A673 (cell line): ENCODE measurements around the gene LDLRAP1. TPM values are rescaled to one million over a fixed set of nuclear protein-coding genes. Genes with fewer than 3 reads are reported as not detected.

ENCODE experiments used
- BruUV-seq: library from RNA; stranded (reverse); fragments of 400-500 nt; replicated peaks from 2 replicates; lab custom pipeline; 2021; lab: Mats Ljungman, UMichigan
- CTCF ChIA-PET: fragments of 300-600 bp; sonication (Branson Sonifier 250); formaldehyde crosslinking; loops from one replicate; lab custom pipeline; 2022; ENCODE audit warnings: antibody characterized with exemption; lab: Charles Lee
- POLR2A ChIA-PET: fragments of 300-600 bp; sonication (Branson Sonifier 250); formaldehyde crosslinking; loops from one replicate; lab custom pipeline; 2022; ENCODE audit warnings: antibody characterized with exemption; ENCODE audit not compliant: low non-redundant PET; lab: Charles Lee
- DNase-seq: peaks from one replicate; pipeline ENCODE4 v3.0.0-alpha.2; 2015; ENCODE audit warnings: low spot score
- H3K27ac ChIP-seq: fragments of 200-600 bp; sonication (generic); 2 replicates; pipeline ENCODE4 v1.5.1; 2016; ENCODE audit warnings: mixed run types, low read depth, mild to moderate bottlenecking, mixed read lengths, antibody characterized with exemption, low read length; ENCODE audit not compliant: poor library complexity, severe bottlenecking
- H3K27me3 ChIP-seq: fragments of 200-600 bp; sonication (generic); replicated peaks from 2 replicates; pipeline ENCODE4 v1.6.1; 2017; ENCODE audit warnings: mixed run types, low read depth, mild to moderate bottlenecking, mixed read lengths, antibody characterized with exemption, low read length; ENCODE audit not compliant: insufficient read depth, poor library complexity
- H3K36me3 ChIP-seq: fragments of 200-600 bp; sonication (generic); 2 replicates; pipeline ENCODE4 v1.6.1; 2016; ENCODE audit warnings: mixed run types, mild to moderate bottlenecking, mixed read lengths, antibody characterized with exemption, low read length; ENCODE audit not compliant: insufficient read depth, poor library complexity, severe bottlenecking
- H3K4me1 ChIP-seq: fragments of 200-600 bp; sonication (generic); 2 replicates; pipeline ENCODE4 v1.6.1; 2017; ENCODE audit warnings: mixed run types, mild to moderate bottlenecking, mixed read lengths, antibody characterized with exemption, low read length; ENCODE audit not compliant: insufficient read depth, poor library complexity, severe bottlenecking
- H3K4me3 ChIP-seq: fragments of 200-600 bp; sonication (generic); 2 replicates; pipeline ENCODE4 v1.5.1; 2016; ENCODE audit warnings: low read depth, mixed run types, mild to moderate bottlenecking, mixed read lengths, low read length; ENCODE audit not compliant: poor library complexity, severe bottlenecking
- H3K9me3 ChIP-seq: fragments of 200-600 bp; sonication (generic); 2 replicates; pipeline ENCODE4 v1.6.1; 2016; ENCODE audit warnings: mixed run types, low read depth, mild to moderate bottlenecking, mixed read lengths, antibody characterized with exemption, low read length; ENCODE audit not compliant: poor library complexity, severe bottlenecking
- EZH2 ChIP-seq: fragments of 200-600 bp; sonication (generic); IDR thresholded peaks from 2 replicates; pipeline ENCODE4 v1.6.1; 2017; ENCODE audit warnings: borderline replicate concordance, low read depth, mild to moderate bottlenecking, mixed read lengths, antibody characterized with exemption, low read length; ENCODE audit not compliant: poor library complexity, severe bottlenecking
- intact Hi-C: fragments of 100-400 bp; cut with micrococcal nuclease; formaldehyde crosslinking; loops from one replicate; pipeline ENCODE4 v1.10.0; 2022; ENCODE audit not compliant: unreplicated experiment
- total RNA-seq: library from RNA; stranded (reverse); gene quantifications from 2 replicates; pipeline ENCODE4 v1.2.3, GENCODE V29; 2021
- TF ChIP-seq, protein P1 (sequence below): fragments of 300-800, 200-600 bp; sonication (generic); conservative IDR thresholded peaks from 2 replicates; pipeline ENCODE4 v1.5.1; 2017; ENCODE audit warnings: low read depth, mild to moderate bottlenecking, antibody characterized with exemption, low read length, moderate library complexity, mixed read lengths

The LDLRAP1 gene
- total RNA-seq, 1 experiment from 2014 or later: 5.5 TPM

DNA sequence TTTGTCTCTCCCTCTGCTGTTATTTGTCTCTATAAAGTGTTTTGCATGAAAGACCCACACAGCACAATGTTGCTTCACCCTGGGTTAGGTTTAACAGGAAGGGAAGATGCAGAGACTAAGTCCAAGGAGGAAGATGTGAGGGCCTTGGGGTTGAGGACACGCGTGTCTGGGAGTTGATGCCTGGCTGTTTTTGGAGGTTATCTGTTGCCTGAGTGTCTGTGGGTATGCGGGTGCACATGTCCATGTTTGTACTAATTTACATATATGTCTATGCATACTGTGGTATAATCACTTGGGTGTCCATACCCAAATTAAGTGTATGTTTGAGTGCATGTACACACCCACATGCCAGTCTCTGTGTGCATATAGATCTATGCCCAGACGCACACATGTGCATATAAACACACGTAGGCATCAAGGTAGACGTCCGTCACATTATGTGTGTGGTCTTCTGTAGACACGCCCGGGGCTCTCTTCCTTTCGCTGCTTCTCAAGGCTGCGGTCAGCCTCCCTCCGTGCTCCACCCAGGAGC, 72.2 kb downstream of the LDLRAP1 start:
- no peak overlapping the region for H3K4me3 ChIP-seq
- BruUV-seq: no TSS peak
- H3K27ac ChIP-seq: no peak overlapping the region
- ChIA-PET POLR2A (no interaction called here), CTCF (no interaction called here)
- intact Hi-C loops: loop anchor here (5.0 kb wide), 1 partner anchor 197 kb away; no protein-coding TSS in a partner anchor
- no peak for TF ChIP-seq EZH2
- TF ChIP-seq, protein P1, sequence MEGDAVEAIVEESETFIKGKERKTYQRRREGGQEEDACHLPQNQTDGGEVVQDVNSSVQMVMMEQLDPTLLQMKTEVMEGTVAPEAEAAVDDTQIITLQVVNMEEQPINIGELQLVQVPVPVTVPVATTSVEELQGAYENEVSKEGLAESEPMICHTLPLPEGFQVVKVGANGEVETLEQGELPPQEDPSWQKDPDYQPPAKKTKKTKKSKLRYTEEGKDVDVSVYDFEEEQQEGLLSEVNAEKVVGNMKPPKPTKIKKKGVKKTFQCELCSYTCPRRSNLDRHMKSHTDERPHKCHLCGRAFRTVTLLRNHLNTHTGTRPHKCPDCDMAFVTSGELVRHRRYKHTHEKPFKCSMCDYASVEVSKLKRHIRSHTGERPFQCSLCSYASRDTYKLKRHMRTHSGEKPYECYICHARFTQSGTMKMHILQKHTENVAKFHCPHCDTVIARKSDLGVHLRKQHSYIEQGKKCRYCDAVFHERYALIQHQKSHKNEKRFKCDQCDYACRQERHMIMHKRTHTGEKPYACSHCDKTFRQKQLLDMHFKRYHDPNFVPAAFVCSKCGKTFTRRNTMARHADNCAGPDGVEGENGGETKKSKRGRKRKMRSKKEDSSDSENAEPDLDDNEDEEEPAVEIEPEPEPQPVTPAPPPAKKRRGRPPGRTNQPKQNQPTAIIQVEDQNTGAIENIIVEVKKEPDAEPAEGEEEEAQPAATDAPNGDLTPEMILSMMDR: no peak
- H3K4me1 ChIP-seq: peaks cover 12% of the 10 kb centered on the region
- no peaks in the 10 kb centered on the region for H3K9me3 ChIP-seq
- peaks cover 57% of the 10 kb centered on the region for H3K27me3 ChIP-seq
- no peak for DNase-seq
- H3K36me3 ChIP-seq: no peaks in the 10 kb centered on the region

DNA sequence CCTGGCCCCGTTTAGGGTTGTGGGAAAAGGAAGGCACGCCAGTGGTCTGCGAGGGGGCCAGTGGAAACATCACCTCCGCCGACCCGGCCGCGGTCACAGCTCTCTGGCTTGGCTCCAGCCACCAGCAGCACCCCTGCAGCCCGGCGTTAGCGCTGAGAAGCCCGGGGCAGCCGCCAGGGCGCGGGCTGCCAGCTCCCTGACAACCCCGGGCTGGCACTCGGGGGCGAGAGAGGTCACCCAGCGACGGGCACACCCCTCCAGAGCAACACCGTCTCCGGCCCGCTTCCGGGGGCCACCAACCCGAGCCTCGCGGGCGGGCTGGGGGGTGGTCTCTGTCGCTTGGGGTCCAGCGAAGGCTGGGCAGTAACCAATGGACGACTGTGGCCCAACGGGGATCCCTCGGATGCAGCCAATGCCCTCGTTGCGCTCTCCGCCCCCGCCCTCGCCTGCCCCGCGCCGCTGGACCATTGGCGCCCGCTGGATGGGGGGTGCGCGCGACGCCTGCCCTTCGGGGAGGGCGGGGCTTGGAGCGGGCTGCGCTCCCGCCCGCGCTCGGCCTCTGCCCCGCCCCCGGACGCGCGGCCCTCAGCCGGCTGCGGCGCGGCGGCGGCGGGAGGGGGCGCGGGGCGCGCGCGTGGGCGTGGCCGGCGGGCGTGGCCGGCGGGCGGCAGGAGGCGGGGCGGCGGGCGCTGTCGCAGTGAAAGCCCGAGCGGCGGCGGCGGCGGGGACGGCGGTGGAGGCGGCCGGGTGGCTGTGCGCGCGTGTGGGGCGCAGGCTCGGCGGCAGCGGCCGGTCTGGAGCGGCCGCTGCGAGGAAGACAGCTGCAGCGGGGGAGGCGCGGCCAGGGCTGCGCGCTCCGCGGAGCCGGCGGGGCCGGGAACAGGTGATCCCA, 72.9 kb downstream of the LDLRAP1 start, which contains the start of gene MAN1C1:
MAN1C1 (plus strand) TSS at position 697 of the 892 bp plus-strand sequence. CDS start 1,007 bp downstream, outside the sequence.
- intact Hi-C loops: loop anchor here (5.0 kb wide), 1 partner anchor 196 kb away; no protein-coding TSS in a partner anchor
- Histone ChIP-seq H3K27me3 (peaks cover 58% of the 10 kb centered on the region), H3K36me3 (no peaks in the 10 kb centered on the region), H3K4me3 (peak within 1 kb of the TSS; percentile 57), H3K27ac (no peak within 1 kb of the TSS), H3K9me3 (no peaks in the 10 kb centered on the region), H3K4me1 (peaks cover 12% of the 10 kb centered on the region)
- no TSS peak for BruUV-seq
- TF ChIP-seq, protein P1: no peak
- no peak for TF ChIP-seq EZH2
- ChIA-PET POLR2A (no interaction called here), CTCF (no interaction called here)
- DNase-seq: peak; percentile 79

DNA sequence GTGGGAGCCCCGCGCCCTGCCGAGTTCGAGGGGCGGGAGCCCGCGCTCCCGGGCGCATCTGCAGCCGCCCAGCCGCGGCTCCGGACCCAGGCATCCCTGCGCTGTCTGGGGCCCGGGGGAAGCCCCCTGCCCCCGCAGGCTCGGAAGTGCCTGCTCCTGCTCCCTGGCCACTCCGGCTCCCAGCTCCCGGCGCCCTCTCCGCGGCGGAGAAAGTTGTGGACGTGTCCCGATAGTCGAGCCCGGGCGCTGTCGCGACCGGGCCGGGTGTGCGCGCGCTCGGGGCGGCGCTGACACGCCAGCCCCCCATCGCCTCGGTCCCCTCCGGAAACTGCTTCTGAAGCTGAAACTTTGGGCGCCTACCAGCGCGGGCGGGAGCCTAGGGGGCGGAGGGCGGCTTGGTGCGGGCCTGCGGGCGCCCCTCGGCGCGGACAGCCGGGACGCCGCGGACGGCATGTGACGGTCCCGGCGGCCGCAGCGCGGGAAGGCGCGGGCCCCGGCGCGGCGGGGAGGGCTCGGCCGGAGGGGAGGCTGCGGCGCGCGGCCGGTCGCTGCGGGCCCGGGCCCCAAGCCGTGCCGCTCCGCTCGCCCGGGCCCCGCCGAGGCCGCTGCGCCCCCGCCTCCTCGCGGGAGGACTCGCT, 73.7 kb downstream of the LDLRAP1 start:
- H3K27me3 ChIP-seq: peaks cover 56% of the 10 kb centered on the region
- POLR2A ChIA-PET: no interaction called here
- no peak for DNase-seq

More for the DNA sequence above, 73.7 kb downstream of the LDLRAP1 start:
- Histone ChIP-seq H3K27ac (no peak overlapping the region), H3K9me3 (no peaks in the 10 kb centered on the region), H3K4me3 (peak overlapping the region; percentile 57), H3K4me1 (peaks cover 12% of the 10 kb centered on the region), H3K36me3 (no peaks in the 10 kb centered on the region)
- no TSS peak for BruUV-seq
- CTCF ChIA-PET: no interaction called here
- intact Hi-C loops: loop anchor here (5.0 kb wide), 1 partner anchor 195 kb away; no protein-coding TSS in a partner anchor
- TF ChIP-seq EZH2: no peak
- TF ChIP-seq, protein P1: no peak
